Islet precursor cell (in vitro differentiated cells): ENCODE results near the gene RUNX3.

Source experiments
- DNase-seq: peaks from one replicate; pipeline ENCODE4 v3.0.0-alpha.2; 2018

RUNX3 gene

DNA sequence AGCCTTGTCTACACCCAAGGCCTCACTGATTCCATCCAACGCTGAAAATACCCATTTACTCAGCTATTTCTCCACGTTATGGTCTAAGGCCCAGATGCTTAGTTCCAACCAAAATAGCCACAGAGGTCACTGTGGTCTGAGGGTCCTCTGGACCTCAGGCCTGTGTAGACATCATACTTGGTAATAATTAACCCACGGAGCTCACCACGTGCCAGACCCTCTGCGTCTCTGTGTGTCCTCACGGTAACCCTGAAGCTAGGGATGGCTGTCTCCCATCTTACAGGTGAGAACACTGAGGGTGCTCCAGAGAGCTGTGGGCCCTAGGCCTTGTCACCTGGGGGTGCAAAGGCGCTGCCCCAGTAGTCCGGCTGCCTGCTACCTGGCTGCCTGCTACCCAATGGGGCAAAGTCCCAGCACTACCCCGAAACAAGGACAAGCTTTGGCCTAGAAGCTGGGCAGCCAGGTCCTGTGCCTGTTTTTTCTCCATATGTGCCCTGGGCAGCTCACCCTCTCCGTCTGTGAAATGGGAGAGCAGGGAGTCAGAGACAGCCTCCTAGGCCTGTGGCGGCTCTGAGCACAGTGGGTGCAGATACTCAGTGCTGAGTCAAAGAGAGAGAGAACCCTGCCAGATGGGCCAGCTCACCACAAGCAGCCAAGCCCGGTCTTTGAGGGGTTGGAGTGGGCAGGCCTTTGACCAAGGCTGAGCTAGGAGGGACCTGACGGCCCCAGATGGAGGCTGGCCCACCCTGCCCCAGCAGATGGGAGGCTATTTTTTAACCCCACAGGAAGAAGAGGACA is 17.0 kb upstream of the RUNX3 start:
- DNase-seq, result no peak

DNA sequence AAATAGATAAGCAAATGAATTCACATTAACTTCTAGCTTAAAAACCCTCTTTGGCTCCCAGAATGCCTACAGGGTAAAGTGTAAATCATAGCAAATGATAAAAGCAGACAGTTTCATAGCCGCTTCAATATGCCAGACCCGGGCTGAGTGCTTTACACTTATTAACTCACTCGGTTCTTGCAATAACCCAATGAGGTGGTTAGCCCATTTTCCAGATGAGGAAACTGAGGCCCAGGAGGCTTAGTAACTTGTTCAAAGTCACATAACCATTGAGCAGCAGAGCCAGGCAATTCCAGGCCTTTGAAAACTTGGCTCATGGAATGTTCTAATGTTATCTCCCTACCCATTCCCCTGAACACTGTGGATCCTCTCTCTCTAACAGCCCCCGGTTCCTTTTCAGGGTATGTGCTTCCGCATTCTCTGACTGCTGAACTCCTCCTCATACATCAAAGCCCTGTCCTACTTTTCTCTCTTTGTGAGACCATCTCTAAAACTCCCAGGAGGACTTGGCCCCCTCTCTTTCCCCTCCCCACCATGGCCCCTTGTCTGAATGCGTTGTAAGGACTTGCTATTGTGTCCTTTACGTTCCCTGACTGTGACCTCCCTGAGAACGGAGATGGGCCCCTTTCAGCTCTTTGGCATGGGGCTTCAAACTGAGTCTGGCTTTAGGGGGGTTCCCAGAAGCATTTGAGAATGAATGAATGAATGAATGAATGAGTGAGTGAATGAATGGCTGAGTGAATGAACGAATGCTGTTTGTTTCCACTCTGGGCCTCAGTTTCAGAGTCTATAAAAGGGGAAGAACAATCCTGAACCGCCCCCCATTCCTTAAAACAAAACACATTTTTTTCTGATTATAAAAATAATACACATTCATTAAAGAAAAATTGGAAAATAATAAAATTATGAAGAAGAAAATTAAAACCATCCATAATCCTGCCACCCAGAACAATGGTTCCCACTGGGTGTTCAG is 15.6 kb upstream of the RUNX3 start:
- DNase-seq, result no peak

DNA sequence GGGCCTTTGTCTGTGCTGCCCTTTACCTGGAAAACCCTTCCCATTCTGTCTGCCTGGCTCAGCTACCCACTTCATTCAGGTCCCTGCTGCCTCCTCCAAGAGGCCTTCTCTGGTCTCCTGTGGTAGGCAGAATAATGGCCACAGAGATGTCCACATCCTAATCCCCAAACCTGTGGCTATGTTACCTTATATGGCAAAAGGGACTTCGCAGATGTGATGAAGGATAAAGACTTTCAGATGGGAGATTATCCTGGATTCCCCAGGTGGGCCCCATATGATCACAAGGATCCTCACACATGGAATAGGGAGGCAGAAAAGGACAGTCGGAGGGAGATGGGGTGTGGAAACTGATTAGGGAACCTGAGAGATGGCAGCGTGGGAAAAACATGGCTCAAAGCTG is 14.2 kb upstream of the RUNX3 start:
- no peak for DNase-seq

DNA sequence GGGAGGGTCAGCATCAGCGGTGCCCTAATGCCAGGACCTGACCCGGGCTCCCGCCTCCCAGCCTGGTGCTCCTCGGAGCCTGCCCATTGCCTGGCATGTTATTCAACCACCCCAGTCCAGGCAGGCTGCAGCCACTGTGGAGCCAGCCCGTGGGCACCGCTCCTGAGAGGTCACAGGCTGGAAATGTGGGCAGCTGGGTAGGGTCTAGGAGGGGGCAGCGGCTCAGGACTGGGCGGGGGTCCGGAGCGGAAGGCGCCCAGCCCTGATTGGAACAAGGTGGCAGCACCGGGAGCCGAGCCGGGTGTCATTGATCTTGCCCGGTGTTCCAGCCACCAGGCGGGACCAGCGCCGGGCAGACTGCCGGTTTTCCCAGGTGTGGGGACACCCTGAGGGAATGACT is 12.7 kb upstream of the RUNX3 start:
- no peak for DNase-seq

DNA sequence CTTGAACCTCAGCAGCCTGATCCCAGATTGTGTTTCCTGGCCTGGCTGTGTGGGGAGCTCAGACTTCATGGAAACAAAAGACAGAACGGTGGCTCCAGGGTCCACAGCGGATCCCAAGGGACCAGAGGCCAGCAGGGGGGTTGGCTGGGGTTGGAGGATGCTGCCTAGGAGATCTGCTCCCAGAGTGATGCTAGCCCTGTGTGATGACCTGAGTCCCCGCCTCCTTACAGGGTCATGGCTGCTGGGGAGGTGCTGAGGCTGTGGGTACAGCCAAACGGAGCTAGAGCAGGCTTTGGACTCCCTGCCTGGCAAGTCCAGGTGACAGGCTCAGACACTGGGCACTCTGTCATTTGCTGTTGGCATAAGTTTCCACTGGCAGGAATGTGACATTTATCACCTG is 11.5 kb upstream of the RUNX3 start:
- no peak for DNase-seq

DNA sequence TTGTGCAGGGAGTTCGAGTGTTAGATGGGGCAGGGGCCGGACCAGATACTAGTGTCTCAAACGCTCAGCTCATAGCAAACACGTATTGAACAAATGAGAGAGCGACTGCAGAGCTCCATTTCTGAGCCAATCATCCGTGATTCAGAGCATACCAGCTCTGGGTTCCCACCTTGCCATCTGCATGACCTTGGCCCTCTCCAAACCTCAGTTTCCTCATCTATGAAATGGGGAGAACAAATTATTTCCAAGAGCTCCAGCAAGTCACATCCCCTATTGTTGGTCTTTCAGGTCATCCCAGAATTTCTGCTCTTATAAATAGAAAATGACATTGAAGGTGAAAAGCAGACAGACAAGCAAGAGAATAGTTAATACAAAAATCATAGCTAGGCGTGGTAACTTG is 10.2 kb upstream of the RUNX3 start:
- no peak for DNase-seq

DNA sequence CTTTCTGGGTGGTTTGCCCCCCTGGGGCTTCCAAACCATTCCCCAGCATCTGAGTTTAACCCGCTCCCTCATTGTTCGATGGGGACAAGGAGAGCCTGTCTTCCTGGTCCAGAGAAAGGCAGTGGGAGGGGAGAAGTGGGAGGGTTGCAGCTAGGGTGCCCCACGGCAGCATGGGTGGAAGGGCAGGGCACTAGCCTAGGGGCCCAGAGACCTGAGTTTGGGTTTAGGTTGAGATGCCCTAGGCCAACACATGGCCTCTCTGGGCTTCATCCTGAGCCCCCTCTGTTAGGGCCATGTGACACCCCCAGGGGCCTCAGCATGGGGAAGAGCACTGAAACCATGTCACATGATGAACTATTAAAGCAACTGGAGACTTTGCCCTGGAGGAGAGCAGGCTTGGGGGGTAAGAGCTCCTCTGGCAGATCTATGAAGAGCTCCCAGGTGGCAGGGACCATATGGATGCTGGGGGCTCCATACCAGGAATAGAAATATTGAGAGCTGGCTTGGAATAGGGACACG is 9.7 kb upstream of the RUNX3 start:
- no peak for DNase-seq

DNA sequence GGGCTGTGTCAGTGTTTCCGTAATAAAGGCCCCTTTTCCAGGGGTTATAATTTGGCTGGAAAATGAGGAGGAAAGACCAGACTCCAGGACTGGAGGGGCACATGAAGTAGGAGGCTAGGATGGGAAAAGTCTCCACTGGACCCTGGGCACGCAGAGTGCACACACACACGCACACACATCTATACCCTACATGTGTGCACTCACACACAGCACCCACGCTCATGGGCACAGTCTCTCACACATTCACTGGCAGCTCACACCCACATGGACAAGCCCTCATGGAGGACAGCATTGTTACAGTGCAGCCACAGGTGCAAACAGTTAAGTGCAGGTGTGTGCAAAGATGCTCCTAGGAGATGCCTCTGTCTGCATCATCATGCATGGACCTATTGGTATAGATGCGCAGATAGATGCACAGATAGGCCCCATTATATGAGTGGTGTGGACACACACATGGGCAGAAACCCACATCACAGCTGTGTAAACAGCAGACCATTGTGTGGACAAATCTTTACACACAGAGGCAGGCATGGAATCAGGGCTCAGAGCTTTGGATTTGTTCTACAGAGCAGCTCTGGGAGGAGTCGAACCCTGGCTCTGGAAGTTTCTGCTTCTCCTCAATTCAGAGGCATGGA is 9.1 kb upstream of the RUNX3 start:
- DNase-seq, result no peak

DNA sequence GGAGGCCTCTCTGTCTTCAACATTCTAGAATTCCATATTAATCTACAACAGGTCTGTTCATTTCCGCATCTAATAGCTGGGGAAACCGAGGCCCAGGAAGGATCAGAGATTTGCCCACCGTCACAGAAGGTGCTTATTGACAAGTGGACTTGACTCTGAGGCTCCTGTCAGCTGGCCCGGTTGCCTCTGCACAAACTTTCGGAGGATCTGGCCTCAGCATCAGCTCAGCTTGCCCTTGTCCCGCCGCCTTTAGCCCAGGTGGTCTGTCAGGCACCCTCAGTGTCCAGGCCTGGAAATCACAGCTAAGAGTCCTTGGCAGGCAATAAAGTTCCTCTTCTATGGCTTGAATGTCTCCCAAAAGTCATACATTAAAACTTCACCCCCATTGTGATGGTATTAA is 8.2 kb upstream of the RUNX3 start:
- DNase-seq, result no peak

DNA sequence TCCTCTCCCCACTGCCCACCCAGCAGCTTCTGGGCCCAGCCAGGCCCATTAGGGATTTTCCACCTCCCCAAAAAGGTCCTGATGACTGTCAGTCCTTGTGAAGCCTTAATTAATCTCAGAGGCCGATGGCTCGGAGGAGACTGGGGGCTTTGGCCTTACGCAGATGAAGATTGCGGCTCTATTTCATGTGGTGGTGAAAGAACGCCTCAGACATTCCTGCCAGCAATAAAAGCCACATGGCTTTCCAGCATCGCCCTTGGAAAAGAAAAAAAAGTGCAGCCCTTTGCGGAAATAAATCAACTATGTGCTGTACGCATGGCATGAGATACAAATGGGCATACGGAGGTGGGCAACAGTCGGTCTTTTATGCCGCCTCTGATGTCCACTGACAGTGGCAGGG is 6.6 kb upstream of the RUNX3 start:
- DNase-seq, result no peak

DNA sequence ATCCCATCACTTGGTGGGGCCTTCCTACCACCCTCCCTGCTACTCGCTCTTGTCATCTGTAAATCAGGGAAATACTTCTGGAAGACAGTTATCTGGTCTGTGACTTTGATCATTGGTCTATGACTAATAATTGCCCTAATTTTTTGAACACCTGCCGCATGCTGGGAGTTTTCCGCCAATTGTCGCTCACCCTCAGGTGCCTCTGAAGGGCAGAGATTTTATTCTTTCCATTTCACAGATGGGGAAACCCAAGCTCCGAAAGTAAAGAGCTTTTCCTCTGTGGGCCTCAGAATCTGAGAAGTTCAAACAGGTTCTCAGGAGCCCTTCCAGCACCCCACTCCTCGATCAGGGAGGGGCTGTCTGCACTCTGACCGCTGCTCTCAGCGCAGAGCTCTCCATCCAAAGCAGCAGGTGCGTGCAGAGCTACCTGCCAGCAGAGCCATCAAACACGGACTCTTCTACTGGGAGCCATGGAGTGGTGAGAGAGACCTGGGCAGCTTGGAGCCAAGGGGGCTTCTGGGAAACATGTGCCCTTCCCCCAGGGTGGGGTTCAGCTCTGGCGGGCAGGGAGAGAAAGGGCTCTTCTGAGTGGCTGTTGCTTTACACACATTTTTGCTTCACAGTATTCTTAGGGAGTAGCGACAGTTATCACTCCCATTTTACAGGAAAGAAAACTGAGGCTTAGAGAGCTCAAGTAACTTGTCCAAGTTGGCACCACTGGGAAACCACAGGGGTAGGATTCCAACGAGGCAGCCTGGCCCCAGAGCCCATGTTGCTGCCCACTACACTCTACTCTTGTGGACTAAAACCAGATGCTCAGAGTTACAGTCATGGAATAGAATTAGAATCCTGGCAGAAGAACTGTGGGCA is 5.8 kb upstream of the RUNX3 start:
- no peak for DNase-seq

DNA sequence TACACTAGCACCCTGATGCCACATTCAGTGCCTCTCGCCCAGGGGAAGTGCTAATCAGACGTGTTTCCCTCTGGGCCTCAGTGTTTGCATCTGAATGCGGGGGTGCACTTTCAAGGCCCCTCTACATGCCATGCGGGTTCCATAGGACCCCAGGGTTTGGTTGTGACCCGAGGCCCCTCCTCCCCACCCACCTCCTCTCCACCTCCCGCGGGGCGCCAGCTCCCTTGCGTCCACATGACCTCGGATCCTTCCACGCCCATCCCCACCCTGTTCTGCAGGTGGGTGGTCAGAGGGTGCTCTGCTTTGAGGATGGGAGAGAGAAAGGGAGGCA is 5.1 kb upstream of the RUNX3 start:
- no peak for DNase-seq

DNA sequence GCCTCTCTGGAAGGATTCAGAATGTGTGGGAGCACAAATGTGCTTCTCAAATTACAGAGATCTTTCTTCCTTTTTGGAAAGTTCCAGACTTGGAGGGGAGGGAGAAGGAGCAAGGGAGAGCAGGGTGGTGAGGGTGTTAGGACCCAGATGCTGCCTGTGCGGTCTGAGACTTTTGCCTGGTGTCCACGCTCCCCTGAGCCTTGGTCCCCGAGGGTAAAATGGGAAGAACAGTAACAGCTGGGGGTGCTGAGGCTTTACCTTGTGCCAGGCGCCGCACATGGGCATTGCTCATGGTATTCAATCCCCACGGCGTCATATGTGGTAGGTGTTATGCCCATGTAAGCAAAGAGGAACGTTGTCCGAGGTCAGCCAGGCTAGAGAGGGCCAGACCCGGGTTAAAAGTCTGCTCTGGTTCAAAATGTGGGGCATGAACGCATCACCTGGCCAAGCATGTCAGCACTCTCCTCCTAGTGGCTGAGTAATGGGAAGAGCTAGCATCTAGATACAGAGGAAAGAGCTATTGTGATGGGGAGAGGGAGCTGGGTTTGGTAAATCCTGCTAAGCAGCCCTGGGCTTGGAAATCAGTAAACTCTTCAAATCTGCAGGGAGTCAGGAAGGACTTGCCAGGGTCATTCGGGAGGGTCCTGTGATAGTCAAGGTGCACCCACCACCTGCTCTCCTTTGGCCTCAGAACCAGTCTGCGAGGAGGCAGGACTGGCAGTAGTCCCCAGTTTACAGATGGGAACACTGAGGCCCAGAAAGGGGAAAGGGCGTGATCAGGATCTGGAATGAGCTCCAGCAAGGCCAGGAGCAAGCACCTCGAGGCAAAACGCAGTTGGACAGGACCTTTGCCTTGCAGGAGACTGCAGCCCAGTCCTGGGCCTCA is 4.5 kb upstream of the RUNX3 start:
- no peak for DNase-seq

DNA sequence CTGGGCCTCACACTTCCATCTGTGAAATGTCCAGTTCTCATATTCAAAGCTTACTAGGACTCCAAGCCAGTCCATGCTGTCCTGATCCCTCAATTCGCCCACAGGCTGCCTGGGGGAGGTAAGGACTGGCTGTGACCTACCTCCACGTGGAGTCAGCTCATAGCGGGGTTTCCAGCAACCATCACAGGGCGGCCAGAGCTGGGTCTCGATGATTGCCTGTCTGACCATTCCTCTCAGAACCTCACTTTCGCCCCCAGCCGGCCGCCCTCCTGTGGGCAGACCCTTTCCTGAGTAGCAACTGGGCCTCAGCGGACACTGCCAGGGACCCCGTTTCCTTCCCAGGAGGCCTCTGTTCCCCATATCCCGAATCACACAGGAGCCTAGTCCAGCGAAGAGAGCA is 3.4 kb upstream of the RUNX3 start:
- no peak for DNase-seq

DNA sequence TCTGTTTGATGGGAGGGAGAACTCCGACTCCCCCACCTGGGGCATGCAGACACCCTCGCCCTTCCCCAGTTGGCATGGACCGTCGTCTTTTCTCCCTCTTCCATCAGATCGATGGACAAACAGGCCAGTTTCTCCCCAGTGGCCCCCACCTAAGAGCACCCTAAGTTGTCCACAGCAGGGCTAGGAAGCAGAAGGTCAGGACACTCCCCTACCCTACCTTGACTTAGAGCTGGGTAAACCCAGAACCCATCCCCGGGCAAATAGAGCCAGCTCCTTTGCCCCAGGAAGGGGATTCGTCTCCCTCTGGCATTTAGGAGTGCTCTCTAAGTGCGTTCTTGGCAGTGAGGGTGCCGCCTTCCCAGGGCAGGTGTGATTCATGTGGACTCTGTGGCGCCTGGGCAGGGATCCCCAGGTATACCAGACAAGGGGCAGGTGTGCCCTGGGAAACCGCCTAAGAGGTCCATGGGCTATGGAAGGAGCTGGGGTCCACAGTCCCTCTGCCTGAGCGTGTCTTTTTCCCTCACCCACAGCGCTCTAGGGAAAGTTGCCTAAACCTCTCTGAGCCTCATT is 2.7 kb upstream of the RUNX3 start:
- DNase-seq, result no peak

DNA sequence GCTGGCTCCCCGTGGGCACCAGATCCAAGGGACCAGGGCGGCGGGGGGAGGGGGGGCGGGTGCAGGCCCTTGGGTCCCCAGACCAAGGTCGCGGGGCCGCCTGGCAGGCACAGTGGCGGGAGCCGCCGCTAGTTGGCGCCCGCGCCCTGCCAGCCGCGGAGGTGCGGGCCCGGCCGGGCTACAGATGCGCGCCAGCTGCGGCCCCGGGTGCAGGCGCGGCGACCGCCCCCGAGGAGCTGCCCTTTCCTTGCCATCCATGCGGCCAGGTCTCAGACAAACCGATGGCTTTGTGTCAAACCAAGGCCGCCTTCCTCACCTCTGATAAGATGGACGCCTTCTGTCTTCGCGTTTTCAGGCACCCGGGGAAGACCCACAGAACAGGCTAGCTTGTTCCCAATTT is 2.2 kb upstream of the RUNX3 start:
- DNase-seq, result peak; percentile 76

DNA sequence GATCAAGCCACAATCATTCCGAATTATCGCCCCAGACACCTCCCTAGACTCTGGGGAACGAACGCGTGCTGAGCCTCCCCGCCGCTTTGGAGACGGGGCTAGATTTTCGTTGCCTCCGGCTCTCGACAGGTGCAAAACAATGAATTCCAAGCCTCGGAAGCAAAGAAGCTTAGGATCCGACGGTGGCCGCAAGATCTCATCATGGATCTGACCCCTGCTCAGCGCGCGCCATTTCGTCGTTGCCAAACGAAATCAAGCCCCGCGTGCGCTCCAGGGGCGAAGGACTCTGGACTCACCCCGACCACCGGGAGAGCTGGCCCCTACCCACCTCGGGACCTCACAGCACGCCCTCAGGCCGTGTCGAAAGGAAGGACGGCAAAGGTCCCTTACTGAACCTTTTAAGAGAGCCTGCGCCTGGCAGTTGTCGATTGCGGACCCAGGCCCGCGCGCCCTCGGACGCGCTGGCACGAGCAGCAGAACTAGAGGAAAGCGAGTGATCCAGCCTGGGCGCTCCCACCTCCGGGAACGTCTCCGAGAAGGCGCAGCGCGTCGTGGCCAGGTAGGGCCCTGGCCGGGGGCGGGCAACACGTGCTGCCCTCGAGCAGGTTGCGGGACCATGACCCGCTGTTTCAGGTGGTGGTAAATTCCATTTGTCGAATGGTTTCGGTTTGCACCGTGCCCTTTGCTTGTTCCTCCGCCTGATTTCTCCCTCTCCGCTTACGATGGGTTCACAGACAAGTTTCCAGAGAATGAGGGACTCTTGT is 1.6 kb upstream of the RUNX3 start:
- peak; percentile 46 for DNase-seq

DNA sequence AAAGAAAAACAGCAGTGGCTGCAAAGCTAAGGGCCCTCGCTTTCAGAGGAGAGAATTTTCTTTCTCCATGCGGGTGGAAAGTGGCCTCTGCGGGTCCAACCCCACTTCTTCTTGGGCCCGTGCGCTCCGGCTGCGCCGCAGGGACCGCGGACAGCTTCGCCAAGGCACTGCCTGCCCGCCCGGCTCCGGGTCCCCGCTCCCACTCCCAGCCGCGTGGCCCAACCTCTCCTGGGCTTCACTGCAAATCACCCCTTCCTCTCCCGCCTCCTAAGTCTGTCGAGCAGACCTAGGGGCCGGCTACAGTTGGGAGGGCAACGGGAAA is 1.0 kb upstream of the RUNX3 start:
- DNase-seq, result no peak

DNA sequence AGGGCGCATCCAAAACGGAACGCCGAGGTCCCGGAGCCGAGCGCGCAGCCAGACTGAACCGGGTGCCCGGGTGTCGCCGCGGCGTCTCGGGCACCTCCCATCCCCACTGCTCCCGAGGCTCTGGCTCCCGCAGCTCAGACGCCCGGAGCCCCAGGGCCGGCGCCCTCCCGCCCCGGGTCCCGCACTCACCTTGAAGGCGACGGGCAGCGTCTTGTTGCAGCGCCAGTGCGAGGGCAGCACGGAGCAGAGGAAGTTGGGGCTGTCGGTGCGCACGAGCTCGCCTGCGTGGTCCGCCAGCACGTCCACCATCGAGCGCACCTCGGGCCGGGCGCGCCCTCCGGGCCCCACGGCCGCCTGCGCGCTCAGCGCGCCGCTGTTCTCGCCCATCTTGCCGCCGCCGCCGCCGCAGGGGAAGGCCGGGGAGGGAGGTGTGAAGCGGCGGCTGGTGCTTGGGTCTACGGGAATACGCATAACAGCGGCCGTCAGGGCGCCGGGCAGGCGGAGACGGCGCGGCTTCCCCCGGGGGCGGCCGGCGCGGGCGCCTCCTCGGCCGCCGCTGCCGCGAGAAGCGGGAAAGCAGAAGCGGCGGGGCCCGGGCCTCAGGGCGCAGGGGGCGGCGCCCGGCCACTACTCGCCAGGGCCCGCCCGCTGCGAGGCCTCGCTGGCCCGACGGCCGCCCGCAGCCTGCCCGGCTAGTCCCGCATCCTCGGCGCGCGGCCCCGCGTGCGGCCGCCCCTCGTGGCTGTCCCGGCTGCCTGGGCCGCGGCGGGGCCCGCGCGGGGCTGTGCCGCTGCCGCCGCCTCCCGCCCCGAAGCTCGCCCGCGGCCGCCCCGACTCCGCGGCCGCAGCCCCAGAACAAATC is 447 bp downstream of the RUNX3 start:
- DNase-seq, result no peak
